ENCODE results near the gene TRMU.

DNA sequence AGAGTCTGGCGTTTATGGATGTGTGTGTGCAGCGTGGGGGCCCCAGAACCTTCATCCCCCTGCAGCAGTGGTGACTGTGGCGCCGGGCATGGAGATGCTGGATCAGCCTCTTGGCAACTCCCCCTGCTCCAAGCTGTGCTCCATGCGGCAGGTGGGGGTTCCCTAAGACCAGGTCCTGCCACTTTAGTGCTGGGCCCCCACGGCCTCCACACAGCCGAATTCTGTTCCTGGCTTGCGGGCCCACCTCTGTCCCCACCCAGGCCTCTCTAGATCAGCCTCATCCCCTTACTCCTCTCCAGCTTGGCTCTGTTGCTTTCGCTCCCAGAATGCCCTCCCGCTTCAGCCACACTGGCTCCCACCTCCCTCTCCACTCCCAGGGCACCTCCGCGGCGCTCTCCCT lies 59.6 kb downstream of the TRMU start:
- TF ChIP-seq POLR2AphosphoS5 (IDR thresholded peaks at IDR 0.05; ENCODE audit: low read depth, low read length) (no peak), POLR2A (IDR thresholded peaks at IDR 0.05; ENCODE audit: low read depth, low read length) (no peak), TAF1 (IDR thresholded peaks at IDR 0.05; ENCODE audit: borderline replicate concordance, low read depth, low read length) (no peak)
